DLD1 (cell line): ENCODE measurements around the gene TTC13.

ENCODE experiments used
- in situ Hi-C: cut with HindIII; loops from 2 replicates; pipeline ENCODE4 v1.10.0; 2017; ENCODE audit warnings: low sequenced_read_pairs

Gene TTC13

DNA sequence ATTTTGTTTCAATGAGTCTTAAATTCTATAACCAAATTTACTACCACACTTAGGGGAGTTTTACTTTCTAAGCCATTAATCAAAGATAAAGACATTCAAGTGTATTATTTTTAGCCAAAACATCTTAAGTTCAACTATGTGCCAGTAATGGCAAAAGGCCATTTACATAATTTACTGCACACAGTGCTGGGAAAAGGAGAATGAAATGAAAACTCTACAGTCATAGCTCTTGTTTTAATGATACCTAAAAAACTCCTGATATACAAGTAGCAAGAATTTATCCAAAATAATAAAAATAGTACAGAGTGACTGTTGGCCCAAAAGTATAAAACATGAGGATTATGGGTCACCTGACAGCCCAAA lies 67.9 kb downstream of the TTC13 start:
- in situ Hi-C loops, result no loop called here

DNA sequence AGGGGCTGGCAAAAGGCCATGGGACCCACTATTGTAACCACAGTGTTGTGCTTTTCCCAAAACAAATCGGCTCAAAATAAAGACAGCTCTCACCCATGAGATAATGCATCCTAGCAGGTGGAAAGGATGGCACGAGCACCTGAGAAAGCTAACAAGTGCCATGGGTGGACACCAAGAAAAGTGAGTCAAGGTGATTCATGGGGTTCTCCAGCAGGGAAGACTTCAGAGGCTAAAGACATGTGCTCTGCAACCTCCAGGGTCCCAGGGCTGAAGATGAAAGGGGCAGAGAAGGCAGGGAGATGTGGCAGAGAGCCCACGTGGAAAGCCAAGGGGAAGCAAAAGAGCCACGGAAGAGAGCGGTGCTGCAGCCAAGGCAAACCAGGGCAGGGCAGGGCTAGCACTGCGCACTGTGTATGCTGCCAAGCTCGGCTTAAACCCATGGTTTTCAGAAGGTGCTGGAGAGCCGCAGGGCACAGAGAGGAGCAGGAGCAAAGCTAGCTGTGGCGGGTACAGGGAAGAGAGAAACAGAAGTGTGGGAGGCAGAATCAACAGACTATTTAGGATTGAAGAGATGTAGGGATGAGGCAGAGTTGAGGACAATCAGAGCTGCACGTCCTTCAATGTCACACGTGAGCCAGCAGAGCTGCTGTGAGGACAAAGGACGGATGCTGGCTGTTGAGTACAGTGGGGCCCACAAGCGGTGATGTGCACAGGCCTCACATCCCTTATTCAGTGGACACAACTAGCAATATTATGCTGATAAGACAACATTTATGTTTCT lies 68.5 kb downstream of the TTC13 start:
- in situ Hi-C loops, result no loop called here

DNA sequence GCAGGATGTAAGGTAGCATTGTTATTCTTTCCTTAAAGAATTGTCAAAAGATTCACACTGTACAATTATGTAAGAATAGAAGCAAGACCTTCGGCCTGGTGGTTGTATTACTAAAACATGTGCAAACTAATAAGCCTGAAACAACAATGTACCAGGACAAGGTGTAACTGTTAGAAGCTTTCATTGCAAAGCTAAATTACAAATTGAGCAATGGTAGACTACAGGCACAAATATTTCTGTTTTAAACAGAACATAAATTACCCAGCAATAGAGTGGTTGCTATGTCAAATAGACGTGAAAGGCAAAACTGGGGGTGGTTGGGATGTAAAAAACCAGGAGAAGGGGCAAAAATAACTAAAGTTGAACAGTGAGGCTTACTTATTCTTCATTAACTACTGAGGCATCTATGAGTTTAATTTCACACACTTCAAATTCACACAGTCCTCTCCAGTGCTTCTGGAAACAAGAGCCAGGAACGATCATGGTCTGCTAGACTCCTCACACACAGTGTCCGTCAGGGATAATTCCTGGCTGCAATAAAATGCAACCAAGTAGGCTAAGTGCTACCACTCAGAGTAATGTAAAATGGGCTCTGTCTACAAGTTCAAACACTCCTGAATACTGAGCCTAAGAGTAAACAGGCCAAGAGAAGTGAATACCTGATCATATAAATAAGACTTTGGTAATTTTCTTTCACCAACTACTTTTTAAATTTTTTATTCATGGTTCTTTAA lies 71.0 kb downstream of the TTC13 start:
- in situ Hi-C loops, result no loop called here

DNA sequence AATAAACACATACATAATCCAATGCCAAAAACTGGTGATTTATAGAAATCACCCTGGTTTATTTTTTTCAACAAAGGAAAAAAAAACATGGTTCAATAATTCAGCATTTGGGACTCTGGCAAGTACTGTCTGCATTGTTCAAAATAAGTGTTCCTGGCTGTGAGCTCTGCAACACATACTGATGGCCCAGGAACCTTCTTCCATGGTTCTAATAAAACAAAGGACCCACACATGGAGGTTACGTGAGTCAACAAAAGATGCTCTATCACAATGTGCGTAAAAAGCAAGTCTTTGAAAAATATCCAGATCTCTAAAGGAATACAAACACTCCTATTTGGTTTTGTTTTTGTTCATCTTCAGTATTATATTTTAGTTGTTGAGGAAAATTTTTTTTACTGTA lies 72.4 kb downstream of the TTC13 start:
- in situ Hi-C loops, result no loop called here

DNA sequence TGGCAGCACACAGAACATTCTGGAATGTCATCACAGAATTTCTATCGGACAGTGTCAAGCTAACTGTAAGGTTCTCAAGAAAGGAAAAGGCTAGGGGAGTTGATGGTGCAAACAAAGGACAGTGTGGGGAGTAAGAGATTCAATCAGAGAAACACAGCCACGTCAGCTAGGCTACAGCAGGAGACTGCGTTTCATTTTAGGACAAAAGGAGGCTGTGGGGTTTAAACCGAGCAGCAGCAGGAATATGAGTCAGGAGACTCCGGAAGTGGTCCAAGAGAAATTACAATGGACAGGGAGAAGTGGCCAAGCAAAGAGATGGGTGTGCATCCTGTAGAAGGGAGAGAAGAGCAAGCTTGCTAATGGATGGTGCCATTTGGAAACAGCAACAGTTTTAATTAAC lies 72.9 kb downstream of the TTC13 start:
- in situ Hi-C loops, result no loop called here

DNA sequence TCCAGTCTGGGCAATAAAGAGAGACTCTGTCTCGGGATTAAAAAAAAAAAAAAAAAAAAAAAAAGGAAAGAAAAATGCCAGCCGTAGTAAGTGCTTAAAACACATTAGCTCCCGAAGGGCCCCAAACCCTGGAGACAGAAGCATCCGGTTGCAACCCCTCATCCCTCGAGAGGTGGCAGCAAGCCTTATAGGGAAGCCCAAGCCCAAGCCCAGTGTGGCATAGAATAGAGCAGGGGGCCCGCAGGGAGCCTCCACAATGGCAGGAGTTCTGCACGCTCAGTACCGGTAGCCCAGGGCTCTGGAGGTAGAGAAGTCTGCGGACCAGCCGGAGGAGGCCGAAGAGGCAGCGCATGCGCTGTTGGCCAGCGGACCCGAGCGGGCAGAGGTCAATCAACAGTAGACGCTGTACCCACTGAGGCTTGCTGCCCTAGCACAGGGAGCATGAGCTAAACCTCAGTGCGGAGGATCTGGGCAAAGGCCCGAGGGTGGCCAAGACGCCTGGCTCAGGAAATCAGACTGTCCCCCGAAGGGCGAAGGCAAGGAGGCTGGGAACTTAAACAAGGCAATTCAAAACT lies 76.2 kb downstream of the TTC13 start:
- in situ Hi-C loops, result no loop called here

DNA sequence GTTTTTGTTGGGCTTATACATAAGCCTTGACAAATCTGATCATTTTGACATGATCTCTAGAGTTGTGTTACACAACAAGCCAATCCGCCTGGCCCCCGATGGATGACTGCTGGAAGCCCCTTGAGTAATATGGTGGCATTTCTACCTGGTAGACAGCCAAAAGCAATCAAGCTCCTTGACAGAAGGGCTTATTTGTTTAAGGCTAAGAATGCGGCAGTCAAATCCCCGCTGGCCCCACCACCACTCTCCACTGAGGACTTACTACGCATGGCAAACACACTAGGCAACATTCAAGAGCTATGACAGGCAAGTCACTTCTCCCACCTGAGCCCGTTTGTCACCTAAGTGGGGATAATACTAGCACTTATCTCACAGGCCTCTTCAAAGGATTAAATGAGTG lies 77.0 kb downstream of the TTC13 start:
- in situ Hi-C loops, result no loop called here

DNA sequence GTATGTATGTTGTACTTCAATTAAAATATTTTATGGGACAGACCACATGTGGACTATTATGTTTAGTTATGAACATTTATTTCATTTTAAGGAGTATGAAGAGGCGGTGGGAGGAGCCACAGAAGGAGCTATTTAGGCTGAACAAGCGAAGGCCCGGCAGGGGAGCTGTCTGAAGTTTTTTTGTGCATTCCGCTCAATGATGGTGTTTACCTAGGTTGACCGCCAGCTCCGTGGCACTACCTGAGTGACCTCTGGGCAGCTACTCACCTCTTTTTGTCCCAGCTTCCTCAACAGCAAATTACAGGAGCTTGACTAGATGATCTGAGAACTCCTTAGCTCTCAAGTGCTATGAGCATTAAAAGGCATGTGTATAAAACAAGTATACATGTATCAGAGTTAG lies 77.7 kb downstream of the TTC13 start:
- in situ Hi-C loops, result no loop called here

DNA sequence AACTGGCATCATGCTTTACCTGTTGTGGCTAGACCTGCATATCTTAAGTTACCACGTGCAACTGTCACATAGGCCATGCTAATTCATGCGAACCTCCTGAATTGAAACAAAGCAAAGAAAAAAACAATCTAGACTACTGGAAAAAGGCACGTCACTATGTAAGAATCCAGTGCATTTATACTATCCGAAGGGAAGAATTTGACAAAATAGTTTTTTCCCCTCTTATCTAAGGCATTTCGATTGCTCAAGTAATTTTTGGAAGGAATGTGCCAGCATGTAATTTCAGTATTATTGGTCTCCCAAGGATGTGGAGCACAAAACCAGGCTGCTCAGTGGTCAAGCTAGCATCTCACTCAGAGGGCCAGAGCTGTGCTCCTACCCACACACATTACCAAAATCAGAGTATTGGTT lies 78.8 kb downstream of the TTC13 start:
- in situ Hi-C loops, result loop anchor here (10.0 kb wide), 1 partner anchor 65 kb away; no protein-coding TSS in a partner anchor

DNA sequence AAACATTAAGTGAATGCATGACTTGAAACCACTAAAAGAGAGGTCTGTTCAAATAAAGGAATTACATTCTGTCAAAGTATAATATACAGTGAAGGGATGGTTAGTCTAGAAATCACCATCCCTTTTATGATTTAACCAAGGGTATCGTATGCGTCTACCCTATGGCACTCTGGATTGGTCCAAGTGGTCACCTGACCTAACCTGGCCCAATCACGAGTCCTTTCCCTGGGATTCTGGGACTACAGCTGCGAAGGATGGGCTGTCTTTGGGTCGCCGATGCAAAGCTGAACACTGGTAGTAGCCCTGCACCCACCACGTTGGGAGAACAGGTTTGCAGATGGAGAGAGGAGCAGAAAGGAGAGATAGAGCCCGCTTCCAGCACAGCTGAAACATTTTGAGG lies 79.9 kb downstream of the TTC13 start:
- in situ Hi-C loops, result loop anchor here (10.0 kb wide), 1 partner anchor 64 kb away; no protein-coding TSS in a partner anchor

DNA sequence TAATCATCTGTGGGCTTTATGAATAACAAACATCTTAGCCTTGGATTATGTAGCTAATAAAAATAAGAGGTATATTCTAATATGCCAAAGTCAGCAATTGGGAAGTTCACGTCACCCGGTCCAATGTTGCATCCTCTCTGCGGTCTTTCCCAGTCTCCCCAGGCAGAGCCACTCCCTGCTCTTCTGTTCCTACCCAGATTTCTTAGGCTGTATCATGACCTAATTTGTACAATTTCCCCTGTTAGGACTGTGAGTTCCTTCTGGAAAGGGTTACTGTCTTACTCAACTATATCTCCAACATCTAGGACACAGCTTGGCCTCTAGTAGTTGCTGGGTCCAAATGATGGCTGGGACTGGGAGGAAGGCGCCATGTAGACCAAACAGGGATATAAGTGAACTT lies 80.5 kb downstream of the TTC13 start:
- in situ Hi-C loops, result loop anchor here (10.0 kb wide), 1 partner anchor 63 kb away; no protein-coding TSS in a partner anchor

DNA sequence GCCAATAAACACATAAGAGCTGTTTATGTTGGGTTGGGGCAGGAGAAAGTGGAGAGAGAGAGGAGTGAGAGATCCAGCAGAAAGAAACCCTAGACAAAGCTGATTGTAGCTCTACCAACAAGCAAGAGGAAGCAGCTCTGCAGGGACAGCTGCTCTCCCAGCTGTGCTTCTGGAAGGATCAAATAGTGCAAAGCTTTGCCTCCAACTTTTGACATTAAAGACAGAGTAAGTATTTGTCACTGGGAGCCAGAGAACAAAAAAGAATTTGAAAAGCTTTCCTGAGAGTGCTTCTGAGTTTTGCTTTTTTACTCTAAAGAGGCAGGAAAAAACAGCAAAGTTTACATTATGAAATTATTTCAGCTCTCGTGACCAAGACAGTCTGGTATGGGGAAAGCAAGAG lies 81.9 kb downstream of the TTC13 start:
- in situ Hi-C loops, result loop anchor here (10.0 kb wide), 1 partner anchor 62 kb away; no protein-coding TSS in a partner anchor

DNA sequence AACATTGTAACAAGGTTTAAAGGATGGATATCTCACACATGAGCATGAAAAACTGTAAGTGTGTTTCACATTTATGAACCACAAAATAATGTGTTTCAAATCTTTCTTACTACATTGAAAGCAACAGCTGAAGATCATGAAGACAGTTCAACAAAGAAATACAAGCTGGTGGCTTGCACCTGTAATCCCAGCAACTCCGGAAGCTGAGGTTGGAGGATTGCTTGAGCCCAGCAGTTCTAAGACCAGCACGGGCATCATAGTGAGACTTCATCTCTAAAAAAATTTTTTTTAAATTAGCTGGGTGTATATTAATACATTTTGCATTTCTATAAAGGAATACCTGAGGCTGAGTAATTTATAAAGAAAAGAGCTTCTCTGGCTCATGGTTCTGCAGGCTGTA lies 83.2 kb downstream of the TTC13 start:
- in situ Hi-C loops, result loop anchor here (10.0 kb wide), 1 partner anchor 61 kb away; no protein-coding TSS in a partner anchor

DNA sequence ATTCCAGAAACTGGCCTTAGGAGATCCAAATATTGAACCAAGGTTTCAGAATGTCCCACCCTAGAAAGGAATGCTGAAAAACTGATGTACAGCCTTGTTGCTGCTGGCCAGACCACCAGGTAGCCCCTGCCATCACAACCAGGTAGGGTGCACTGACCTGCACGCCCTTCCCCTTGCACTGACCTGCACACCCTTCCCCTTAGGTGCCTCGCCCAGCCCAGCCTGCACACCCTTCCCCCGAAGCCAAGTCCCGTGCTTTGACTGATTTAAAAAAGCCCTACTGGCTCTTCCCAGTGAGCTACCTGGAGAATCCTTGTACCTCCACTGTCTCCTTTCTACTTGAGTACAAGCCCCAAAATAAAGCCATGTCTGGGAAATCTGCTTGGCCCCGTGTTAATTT lies 84.0 kb downstream of the TTC13 start:
- in situ Hi-C loops, result loop anchor here (10.0 kb wide), 1 partner anchor 60 kb away; no protein-coding TSS in a partner anchor

DNA sequence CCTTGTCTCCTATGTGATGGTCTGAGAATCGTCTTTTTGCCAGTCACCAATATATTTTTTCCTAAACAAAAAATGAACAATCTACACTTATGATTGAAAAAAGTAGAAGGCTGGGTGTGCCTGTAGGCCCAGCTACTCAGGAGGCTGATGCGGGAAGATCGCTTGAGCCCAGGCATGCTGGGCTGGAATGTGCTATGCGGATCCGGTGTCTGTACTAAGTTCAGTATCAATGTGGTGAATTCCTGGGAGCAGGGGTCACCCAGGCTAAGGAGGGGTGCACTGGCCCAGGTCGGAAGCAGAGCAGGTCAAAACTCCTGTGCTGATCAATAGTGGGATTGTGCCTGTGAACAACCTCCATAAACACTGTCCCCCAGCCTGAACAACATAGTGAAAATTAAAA lies 84.6 kb downstream of the TTC13 start:
- in situ Hi-C loops, result loop anchor here (10.0 kb wide), 1 partner anchor 59 kb away; no protein-coding TSS in a partner anchor

DNA sequence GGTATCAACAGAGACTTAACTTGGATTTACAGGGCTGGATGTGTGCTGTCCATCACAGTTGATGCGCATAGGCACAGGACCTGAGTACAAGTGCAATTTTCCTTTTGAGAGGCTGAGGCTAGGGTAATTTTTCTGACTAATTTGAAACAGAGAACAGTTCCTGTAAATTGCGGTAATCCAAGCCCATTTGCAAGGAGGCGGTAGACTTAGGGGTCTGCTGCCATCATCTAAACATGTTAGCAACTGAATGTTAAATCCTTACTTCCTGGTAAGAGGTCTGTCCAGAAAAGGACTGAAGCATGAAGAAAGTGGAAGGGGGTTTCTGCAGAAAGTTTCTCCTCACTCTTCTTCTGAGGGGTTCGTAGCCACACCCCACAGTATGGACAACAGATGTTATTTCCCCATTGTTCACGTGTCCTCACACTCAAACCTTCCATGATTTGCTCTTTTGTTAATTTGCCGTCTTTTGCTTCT lies 86.6 kb downstream of the TTC13 start:
- in situ Hi-C loops, result loop anchor here (10.0 kb wide), 1 partner anchor 57 kb away; no protein-coding TSS in a partner anchor

DNA sequence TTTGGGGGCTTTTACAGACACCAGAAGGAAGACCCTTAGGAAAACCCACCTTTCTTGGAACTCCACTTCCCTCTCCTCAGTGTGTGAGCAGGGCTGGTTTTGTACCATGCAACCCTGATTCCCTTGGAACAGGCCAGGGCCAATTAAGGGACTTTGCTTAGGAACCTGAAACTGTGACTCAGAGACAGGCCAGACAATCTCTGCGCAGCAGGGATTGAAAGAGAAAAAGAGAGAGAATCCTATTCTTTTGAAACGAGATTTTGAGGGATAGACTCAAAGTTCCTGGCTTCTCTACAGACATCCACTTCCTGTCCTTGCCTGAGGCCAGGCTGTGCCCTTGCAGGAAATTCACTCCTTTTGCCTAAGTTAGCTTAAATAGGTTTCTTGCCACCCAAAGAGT lies 87.2 kb downstream of the TTC13 start:
- in situ Hi-C loops, result loop anchor here (10.0 kb wide), 1 partner anchor 57 kb away; no protein-coding TSS in a partner anchor

DNA sequence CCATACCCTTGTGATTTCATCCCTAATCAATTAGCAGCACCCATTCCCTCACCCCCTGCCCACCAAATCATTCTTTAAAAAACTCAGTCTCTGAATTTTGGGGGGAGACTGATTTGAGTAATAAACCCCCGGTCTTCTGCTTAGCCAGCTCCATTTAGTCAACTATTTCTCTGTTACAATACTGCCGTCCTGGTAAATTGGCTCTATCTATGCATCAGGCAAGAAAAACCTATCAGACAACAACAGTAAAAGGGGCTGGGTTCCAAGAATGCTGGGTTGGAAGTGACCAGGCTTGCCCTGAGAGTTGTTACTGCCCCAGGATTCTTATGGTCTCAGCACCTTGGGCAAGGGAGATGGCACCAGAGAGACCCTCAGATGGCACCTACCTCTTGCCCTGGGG lies 94.0 kb downstream of the TTC13 start:
- in situ Hi-C loops, result no loop called here

DNA sequence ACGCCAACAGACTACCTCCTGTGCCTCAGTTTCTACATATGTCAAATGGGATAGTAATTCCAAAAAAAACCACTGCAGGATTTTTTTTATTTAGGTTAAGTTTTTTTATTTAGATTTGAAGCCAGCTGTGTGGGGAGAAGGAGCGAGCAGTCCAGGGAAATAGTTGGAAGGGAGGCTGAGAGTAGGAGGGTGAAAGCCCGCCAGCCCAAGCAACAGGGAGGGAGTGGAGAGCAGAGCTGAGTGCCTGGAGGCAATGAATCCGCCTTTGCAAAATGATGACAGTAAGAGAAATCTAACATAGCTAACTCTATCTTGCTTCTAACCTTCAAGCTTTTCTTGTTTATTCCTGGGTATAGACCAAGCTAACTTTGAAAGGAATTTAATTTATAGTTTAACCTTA lies 94.7 kb downstream of the TTC13 start:
- in situ Hi-C loops, result no loop called here

DNA sequence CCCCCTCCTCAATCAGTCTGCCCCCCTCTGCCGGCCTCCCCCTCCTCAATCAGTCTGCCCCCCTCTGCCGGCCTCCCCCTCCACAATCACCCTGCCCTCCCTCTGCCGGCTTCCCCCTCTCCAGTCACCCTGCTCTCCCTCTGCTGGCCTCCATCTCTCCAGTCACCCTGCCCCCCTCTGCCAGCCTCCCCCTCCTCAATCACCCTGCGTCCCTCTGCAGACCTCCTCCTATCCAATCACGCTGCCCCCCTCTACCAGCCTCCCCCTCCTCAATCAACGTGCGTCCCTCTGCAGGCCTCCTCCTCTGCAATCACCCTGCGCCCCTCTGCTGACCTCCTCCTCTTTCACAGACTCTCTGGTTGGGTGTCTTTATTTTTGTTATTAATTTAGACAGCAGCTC lies 98.9 kb downstream of the TTC13 start:
- in situ Hi-C loops, result no loop called here

DNA sequence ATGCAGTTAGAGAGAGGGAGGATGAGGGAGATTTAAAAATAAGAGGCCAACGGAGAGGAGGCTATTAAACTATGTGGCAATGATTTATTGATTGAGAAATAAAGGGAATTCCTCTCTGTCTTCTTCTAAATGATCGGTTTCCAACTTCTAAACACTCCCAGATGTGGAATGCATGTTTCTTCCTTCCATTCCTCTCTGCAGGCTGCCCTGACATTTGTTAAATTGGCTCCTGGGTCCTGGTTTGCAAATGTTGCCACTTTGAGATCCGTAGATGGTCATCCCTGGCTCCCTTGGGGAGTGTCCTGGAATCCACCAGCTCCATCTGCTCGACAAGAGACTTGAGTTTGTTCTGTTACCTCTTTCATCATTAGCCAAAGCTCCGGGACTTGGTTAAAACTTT lies 100.1 kb downstream of the TTC13 start:
- in situ Hi-C loops, result no loop called here
